ENCODE results near the gene H1-8. TPM values are rescaled to one million over a fixed set of nuclear protein-coding genes. Genes with fewer than 3 reads are reported as not detected.
"Not testable (repeated sequence)": the region's sequence is repeated elsewhere in the genome, so short reads cannot be mapped to it uniquely, and the experiment has no call there.

The H1-8 gene, protein sequence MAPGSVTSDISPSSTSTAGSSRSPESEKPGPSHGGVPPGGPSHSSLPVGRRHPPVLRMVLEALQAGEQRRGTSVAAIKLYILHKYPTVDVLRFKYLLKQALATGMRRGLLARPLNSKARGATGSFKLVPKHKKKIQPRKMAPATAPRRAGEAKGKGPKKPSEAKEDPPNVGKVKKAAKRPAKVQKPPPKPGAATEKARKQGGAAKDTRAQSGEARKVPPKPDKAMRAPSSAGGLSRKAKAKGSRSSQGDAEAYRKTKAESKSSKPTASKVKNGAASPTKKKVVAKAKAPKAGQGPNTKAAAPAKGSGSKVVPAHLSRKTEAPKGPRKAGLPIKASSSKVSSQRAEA
- total RNA-seq, result not detected

DNA sequence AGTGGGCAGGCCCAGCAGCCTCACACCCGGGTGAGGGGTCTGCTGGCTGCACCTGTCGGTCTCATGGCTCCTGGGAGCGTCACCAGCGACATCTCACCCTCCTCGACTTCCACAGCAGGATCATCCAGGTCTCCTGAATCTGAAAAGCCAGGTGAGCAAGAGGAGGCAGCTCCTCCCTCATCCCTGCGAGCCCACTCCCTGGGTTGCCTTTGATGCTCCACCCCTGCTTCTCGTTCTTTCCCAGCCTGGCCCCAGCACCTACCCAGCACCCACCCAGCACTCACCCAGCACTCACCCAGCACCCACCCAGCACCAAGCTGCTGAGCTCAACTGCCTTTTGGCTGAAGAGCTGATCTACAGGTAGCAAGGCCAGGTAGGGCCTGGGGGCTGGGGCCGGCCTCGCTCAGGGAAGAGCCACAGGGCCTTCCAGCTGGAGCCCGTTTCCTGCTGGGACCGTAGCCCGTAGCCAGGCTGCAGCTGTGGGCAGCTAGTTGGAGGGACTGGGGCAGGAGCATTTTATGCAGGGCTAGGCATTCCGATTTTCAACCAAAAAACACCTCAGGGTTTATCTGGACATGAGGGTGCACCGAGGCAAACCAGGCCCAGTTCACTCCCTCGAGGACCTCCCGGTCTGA, at the start of gene H1-8:
Gene H1-8, plus strand, starts transcription at position 20 of the 635 bp plus-strand sequence. Its CDS starts 44 bp downstream, at position 64.
- no peak within 1 kb of the TSS for H3K4me3 Mint-ChIP-seq
- no peaks in the 10 kb centered on the region for H3K4me1 Mint-ChIP-seq (ENCODE audit: low read depth)
- no peak for DNase-seq
- H3K27ac Mint-ChIP-seq, result no peak within 1 kb of the TSS
- intact Hi-C loops (cut with micrococcal nuclease), result no loop called here
- H3K9me3 Mint-ChIP-seq, result no peaks in the 10 kb centered on the region
- no peak for TF ChIP-seq CTCF (IDR thresholded peaks at IDR 0.05)
- no peaks in the 10 kb centered on the region for H3K36me3 Mint-ChIP-seq (ENCODE audit: low read depth)
- ChIA-PET POLR2A (no interaction called here), CTCF (no interaction called here)
- H3K27me3 Mint-ChIP-seq, result no peaks in the 10 kb centered on the region
- no peak for ATAC-seq

DNA sequence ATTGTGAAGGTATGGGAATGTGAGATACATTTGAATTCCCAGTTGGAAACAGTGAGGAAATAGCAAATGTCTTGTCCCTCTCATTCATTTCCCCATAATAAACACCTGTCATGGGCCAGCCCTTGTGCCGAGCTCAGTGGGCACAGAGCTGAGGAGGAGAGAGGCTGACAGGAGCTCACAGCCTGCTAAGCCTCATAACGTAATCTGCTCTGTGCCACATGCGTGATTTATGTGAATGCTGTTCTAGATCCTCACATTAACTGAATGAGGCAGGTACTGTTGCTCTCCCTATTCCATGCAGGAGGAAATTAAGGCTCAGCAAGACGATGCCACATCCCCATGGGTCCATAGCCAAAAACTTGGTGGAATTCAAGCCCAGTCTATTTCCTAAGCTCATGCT, 49.8 kb upstream of the H1-8 start:
- Mint-ChIP-seq H3K36me3 (ENCODE audit: low read depth) (no peaks in the 10 kb centered on the region), H3K27me3 (no peaks in the 10 kb centered on the region), H3K27ac (no peak overlapping the region), H3K9me3 (no peaks in the 10 kb centered on the region), H3K4me3 (no peak overlapping the region), H3K4me1 (ENCODE audit: low read depth) (no peaks in the 10 kb centered on the region)
- intact Hi-C loops (cut with micrococcal nuclease), result loop anchor here (10.0 kb wide), 2 partner anchors 122 to 442 kb away; no protein-coding TSS in a partner anchor
- DNase-seq, result no peak
- no peak for ATAC-seq
- no peak for TF ChIP-seq CTCF (IDR thresholded peaks at IDR 0.05)
- CTCF ChIA-PET, result interaction anchor here (1.7 to 1.8 kb wide), 2 partner anchors 110 to 332 kb away, joined by 6 to 8 read pairs; no protein-coding TSS in a partner anchor
- POLR2A ChIA-PET, result no interaction called here

- ATAC-seq; H3K36me3 Mint-ChIP-seq (ENCODE audit: low read depth); H3K4me3 Mint-ChIP-seq; POLR2A ChIA-PET; DNase-seq; H3K4me1 Mint-ChIP-seq (ENCODE audit: low read depth); H3K9me3 Mint-ChIP-seq; H3K27me3 Mint-ChIP-seq; H3K27ac Mint-ChIP-seq: not testable (repeated sequence)
- intact Hi-C loops (cut with micrococcal nuclease), result loop anchor here (10.0 kb wide), 2 partner anchors 120 to 440 kb away; no protein-coding TSS in a partner anchor
- CTCF ChIA-PET, result interaction anchor here (0.8 kb wide), 1 partner anchor 41 kb away, joined by 3 read pairs; no protein-coding TSS in a partner anchor
Measured at GRCh38 chr3:129494499-129494898, 48.5 kb upstream of the H1-8 start.

DNA sequence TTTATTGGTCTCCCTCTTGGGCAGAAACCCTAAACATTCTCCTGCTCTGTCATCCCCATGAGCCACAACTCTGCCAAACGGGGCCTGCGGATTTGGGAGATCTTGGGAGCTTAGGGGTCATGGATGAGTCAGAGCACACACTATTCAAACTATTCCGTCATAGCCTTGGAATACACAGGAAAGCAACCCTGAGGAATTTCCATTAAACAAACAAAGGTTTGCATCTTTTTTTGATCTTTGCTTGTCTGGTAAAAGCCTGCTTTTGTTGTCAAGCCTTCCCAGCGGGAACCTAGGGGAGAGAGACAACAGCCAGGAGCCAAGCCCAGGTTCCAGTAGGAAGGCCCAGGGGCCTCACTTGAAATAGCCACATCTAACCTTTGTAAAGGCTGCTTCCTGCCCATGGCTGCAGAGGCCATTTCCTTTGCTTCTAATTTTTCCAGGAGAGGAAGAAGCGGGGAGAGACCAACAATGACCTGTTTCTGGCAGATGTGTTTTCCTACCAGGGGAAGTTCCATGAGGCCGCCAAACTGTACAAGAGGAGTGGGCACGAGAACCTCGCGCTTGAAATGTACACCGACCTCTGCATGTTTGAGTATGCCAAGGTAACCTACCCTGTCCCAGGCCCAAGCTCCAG, 47.9 kb upstream of the H1-8 start:
- H3K27ac Mint-ChIP-seq; ATAC-seq; H3K9me3 Mint-ChIP-seq; DNase-seq; H3K27me3 Mint-ChIP-seq; H3K4me1 Mint-ChIP-seq (ENCODE audit: low read depth); H3K36me3 Mint-ChIP-seq (ENCODE audit: low read depth); POLR2A ChIA-PET; H3K4me3 Mint-ChIP-seq: not testable (repeated sequence)
- intact Hi-C loops (cut with micrococcal nuclease), result loop anchor here (10.0 kb wide), 2 partner anchors 120 to 440 kb away; no protein-coding TSS in a partner anchor
- CTCF ChIA-PET, result interaction anchor here (0.8 kb wide), 1 partner anchor 41 kb away, joined by 3 read pairs; no protein-coding TSS in a partner anchor

DNA sequence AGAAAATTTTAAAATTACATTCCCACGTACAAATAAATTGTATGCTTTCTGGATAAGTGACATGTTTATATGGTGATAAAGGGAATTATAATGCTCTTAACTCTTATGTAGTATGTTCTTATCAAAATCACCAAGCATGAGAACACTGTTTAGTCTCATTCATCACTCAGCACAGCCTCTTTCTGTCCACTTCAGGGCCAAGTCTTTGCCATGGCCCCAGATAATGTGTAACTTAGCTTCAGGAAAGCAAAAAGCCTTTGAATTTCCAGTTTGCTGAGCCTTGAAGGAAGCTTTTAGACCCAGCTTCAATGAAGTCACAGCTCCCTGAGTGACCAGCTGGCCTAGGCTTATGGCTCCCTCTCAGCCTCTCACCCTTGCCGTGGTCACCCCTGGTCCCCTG, 45.1 kb upstream of the H1-8 start:
- DNase-seq; POLR2A ChIA-PET; H3K9me3 Mint-ChIP-seq; H3K4me3 Mint-ChIP-seq; CTCF ChIA-PET; H3K27ac Mint-ChIP-seq; H3K36me3 Mint-ChIP-seq (ENCODE audit: low read depth); ATAC-seq; H3K27me3 Mint-ChIP-seq; H3K4me1 Mint-ChIP-seq (ENCODE audit: low read depth): not testable (repeated sequence)
- intact Hi-C loops (cut with micrococcal nuclease), result loop anchor here (10.0 kb wide), 2 partner anchors 117 to 437 kb away; no protein-coding TSS in a partner anchor

GRCh38 chr3:129498603-129499488, 44.1 kb upstream of the H1-8 start:
- ATAC-seq; DNase-seq; H3K4me1 Mint-ChIP-seq (ENCODE audit: low read depth); H3K36me3 Mint-ChIP-seq (ENCODE audit: low read depth); H3K27ac Mint-ChIP-seq; H3K27me3 Mint-ChIP-seq; CTCF ChIA-PET; POLR2A ChIA-PET; H3K4me3 Mint-ChIP-seq; H3K9me3 Mint-ChIP-seq: not testable (repeated sequence)
- intact Hi-C loops (cut with micrococcal nuclease), result loop anchor here (10.0 kb wide), 2 partner anchors 116 to 436 kb away; no protein-coding TSS in a partner anchor

GRCh38 chr3:129499604-129500333, 43.2 kb upstream of the H1-8 start:
- H3K4me1 Mint-ChIP-seq (ENCODE audit: low read depth); H3K27me3 Mint-ChIP-seq; H3K9me3 Mint-ChIP-seq; H3K27ac Mint-ChIP-seq; DNase-seq; H3K4me3 Mint-ChIP-seq; H3K36me3 Mint-ChIP-seq (ENCODE audit: low read depth); ATAC-seq; POLR2A ChIA-PET: not testable (repeated sequence)
- intact Hi-C loops (cut with micrococcal nuclease), result loop anchor here (10.0 kb wide), 2 partner anchors 115 to 435 kb away; no protein-coding TSS in a partner anchor
- CTCF ChIA-PET, result interaction anchor here (1.3 kb wide), 1 partner anchor 10 kb away, joined by 3 read pairs; no protein-coding TSS in a partner anchor

Data from activated CD8-positive, alpha-beta T cell treated with anti-CD3 and anti-CD28 coated beads for 36 hours (primary cell).